HG03575 (cell line): Measurements from ENCODE around the gene ZNF653.

Experiments used
- ATAC-seq: cut with Tn5 transposase; IDR thresholded peaks from one replicate; pipeline ENCODE4 v1.9.1; 2021; ENCODE audit not compliant: unreplicated experiment, insufficient number of reproducible peaks, low FRiP score; ENCODE audit errors: extremely low read depth

Gene ZNF653

GRCh38 chr19:11528551-11529341, 23.1 kb upstream of the ZNF653 start, which contains the start of gene ECSIT:
ECSIT (minus strand) TSS chr19:11529134; CDS start chr19:11519170, 9,964 bp downstream.
- ATAC-seq, result peak; percentile 41

- ATAC-seq, result no peak
These were observed 13.5 kb upstream of the ZNF653 start for GRCh38 chr19:11519138-11519537.

DNA sequence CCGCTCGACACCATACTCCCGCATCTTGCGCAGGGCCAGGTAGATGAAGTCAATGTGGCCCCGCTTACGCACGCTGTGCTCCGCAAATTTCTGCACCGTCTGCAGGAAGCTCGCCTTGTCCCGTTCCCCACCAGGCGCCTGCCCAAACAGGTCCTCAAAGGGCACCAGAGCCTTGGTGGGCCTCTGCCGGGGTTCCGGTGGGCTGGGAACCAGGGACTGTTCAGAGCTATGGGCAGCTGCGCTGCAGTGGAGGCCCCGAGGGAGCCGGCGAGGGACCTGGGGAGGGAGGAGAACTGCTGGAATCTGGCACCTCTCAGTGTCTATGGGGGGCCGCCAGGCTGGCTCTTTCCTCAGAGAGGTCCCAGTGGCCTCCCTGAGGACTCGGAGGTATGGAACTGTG, 8.3 kb upstream of the ZNF653 start:
- no peak for ATAC-seq

- ATAC-seq, result no peak
These were observed 4.8 kb upstream of the ZNF653 start for GRCh38 chr19:11510444-11510843.

- no peak for ATAC-seq
These were observed 1.9 kb upstream of the ZNF653 start for GRCh38 chr19:11507370-11508078.

GRCh38 chr19:11506967-11507366, 1.3 kb upstream of the ZNF653 start:
- no peak for ATAC-seq

DNA sequence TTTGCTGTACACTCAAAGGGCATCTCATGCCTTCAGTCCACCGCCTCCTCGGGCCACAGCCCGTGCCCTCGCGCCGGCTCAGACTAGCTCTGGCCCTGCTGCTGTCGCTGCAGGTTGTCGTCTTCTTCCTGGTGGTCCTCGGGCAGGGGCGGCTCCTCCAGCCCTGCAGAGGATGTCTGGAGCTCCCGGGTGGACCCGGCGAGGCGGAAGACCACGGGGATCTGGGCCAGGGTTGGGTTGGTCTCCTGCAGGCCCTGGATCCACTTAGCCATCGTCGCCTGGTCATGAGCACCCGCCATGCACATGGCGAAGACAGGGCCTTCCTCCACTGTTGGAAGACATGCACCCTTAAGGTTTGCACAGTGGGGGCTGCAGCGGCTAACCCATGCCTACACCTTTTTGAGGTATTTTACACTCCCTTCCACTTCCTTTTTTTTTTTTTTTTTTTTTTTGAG, 489 bp upstream of the ZNF653 start:
- no peak for ATAC-seq

- ATAC-seq, result peak; percentile 61
These were observed 571 bp downstream of the ZNF653 start for GRCh38 chr19:11505032-11505503.

DNA sequence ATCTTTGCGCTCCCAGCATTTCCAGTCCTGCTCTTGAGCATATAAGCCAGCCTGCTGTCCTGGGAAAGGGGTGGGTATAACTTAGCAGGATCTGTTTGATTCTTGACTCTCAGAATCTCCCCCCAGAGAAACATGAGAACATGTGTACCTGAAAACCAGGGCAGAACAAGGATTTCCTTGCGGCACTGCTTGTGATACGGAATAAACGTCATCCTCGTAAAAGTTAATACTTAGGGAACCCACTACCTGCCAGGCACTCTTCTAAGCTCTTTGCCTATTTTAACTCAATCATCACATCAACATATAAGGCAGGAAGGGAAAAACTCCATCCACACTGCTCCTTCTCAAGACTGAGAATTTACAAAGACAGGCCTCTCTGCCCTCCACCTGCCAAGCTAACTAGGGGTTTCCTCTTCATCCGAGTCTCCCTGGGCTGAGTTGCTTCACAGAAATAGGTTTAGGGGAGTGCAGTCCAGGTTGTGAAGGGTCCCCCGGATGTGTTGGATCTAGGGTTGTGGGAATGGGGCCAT, 1.1 kb downstream of the ZNF653 start:
- no peak for ATAC-seq

- ATAC-seq, result no peak
These were observed 5.7 kb downstream of the ZNF653 start for GRCh38 chr19:11499890-11500420.

DNA sequence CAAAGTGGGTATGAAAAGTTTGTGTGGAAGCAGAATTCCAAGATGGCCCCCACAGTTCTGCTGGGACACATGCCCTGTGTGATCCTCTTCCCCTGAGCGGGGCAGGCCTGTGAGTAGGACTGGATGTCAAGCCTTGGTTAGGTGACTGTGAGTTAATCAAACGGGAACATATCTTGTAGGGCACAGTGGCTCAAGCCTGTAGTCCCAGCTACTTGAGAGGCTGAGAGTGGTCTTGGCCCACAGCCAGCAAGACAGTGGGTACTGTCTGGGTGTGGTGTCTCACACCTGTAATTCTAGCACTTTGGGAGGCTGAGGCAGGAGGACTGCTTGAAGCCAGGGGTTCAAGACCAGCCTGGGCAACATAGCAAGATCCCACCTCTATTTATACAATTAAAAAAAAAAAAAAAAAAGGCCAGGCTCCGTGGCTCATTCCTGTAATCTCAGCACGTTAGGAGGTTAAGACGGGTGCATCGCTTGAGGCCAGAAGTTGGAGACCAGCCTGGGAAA, 6.4 kb downstream of the ZNF653 start:
- no peak for ATAC-seq

- ATAC-seq, result no peak
These were observed 9.1 kb downstream of the ZNF653 start for GRCh38 chr19:11496391-11497163.

DNA sequence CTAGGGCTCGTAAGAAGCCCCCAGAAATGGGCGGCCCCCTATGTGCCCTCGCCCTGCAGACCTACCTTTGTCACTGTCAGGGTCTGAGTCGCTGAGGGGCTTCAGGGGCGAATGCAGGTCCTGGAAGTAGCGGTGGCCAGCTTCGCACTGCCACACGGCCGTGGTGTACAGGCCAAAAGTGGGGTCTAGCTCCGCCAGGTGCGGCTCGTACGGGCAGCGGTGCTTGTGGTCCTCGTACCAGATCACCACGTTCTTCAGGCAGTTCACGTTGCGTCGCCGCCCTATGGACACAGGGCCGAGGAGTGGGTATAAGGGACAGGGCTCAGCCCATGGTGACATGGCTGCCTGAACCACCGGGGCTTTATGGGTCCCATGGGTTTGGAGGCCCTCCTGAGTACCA, 9.8 kb downstream of the ZNF653 start:
- no peak for ATAC-seq

DNA sequence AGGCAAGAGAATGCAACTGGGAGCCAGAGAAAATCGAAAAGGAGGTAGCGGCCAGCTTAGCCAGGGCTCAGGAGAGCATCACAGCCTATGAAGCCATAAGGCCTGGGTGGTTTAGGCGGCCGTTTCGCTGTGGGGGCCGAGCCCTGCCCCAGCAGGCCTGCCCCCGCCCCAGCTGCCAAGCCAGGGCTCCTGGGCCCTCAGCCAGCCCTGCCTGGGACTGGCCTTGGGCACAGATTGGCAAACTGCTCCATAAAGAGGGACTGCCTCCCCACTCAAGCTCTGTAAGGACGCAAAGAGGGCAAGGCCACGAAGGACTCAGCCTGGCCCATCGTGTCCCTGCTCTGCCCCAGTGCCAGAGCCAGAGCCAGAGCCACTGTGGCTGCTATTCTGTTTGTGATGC, 10.2 kb downstream of the ZNF653 start:
- no peak for ATAC-seq

DNA sequence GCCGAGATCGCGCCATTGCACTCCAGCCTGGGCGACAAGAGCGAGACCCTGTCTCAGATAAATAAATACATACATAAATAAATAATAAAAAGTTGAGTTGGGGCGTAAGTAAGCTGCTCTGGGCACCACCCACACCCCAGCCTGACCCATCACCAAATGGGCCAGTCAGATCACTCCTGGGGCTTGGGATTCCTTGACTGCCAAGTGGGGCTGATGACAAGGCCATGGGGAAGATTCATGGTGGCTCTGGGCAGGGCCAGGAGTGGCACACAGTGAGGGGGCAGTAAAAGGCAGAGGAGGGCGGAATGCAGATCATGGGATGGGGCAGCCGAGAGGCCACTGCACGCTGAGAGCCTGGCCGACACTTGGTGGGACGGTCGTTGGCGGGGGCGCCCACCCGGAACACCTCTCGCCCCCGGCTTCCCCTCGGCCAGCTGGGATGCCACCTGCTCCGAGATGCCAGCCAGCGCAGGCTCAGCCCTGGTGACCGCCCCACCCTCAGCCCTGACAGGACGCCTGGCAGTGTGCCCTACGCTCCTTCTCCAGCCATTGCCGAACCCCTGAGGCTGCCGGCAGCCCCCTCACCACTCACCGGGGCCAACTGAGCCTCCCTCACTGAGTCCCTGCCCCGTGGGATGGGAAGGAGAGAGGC, 10.9 kb downstream of the ZNF653 start:
- no peak for ATAC-seq

DNA sequence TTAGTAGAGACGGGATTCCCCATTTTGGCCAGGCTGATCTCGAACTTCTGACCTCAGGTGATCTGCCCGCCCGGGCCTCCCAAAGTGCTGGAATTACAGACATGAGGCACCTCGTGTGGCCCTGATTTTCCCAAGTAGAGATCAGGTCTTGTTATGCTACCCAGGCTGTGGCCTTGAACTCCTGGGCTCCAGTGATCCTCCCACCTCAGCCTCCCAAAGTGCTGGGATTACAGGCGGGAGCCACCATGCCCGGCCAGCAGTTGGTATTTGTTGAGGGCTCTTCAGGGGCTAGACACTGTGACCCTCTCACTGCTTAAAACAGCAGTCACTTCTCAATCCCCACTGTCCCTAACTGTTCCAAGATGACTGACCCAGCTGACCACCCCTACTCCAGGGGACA, 16.3 kb downstream of the ZNF653 start:
- no peak for ATAC-seq

DNA sequence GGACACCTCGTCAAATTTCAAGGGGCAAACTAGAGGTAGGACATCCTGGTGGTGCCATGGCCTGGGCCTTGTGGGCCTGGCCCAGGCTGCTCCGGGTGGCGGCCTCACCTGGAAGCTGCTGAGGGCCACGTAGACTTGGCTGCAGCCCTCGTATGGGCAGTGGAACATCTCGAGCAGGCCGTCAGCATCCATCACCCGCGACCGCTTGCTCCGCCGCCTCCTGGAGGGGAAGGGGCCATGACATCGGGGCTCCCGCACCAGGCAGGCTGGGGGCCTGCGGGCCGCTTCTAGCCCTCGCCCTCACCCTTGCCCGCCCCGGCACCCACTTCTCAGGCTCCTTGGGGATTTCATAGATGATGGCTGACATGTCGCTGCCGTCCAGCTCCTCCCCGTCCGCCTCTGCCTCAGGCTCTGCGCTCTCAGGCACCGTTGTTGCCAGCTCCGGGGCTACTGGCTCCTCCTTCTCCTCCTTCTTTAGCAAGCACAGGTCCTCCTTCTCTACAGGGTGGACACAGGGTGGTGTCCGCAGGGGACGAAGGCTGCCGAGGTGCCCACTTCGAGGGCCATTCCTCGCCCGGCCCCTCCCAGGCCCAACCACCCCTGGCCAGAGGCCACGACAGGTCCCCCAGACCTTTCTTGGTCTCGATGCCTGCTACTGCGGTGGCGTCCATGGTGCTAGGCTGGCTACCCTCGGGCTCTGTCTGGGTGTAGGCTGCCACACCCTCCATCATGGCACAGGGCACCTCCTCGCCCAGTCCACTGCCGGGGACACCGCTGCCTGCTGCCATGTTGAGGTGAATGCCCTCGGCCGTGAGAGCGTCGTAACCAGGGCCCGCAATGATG, 18.8 kb downstream of the ZNF653 start:
- ATAC-seq, result no peak
